ENCODE data around the gene OSCAR.

DNA sequence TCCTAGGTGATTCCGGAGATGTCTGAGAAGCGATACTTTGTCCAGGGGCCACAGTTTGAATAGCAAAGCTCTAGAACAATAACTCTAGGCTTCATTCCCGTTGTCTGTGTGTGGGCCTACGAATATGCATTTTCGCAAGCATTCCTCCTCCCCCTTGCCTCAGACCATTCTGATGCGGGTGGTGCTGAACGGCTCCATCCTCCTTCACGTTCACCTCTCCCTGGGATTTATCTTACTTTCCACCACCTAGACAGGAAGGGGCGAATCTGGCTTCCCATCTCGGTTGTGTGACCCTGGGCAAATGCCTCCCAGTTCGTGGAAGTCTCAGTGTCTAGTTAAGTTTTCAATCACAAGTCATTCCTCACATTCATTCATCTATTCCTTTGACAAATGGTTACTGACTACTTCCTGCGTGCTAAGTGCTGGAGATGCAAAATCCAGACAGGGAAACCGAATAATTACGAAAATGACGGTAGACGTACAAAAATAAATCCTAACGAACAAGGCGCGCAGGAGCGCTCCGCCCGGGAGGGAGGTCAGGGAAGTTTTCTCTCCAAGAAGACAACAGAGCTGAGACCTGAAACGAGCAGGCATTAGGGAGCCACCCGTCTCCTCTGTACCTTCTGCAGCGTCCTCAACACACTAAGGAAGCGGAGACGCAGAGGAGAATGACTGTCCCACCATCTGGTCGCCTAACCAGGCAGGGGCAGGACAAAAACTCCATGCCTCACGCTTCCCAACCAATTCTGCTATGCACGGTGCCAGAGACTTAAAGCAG, 35.7 kb upstream of the OSCAR start:
- TF ChIP-seq, protein P1, sequence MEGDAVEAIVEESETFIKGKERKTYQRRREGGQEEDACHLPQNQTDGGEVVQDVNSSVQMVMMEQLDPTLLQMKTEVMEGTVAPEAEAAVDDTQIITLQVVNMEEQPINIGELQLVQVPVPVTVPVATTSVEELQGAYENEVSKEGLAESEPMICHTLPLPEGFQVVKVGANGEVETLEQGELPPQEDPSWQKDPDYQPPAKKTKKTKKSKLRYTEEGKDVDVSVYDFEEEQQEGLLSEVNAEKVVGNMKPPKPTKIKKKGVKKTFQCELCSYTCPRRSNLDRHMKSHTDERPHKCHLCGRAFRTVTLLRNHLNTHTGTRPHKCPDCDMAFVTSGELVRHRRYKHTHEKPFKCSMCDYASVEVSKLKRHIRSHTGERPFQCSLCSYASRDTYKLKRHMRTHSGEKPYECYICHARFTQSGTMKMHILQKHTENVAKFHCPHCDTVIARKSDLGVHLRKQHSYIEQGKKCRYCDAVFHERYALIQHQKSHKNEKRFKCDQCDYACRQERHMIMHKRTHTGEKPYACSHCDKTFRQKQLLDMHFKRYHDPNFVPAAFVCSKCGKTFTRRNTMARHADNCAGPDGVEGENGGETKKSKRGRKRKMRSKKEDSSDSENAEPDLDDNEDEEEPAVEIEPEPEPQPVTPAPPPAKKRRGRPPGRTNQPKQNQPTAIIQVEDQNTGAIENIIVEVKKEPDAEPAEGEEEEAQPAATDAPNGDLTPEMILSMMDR (conservative IDR thresholded peaks at IDR 0.05), result no peak
- no peak for TF ChIP-seq ZFX (IDR thresholded peaks at IDR 0.05)
